HG02571 (cell line): ENCODE data around the gene SMYD4.
"Not testable (repeated sequence)": the region's sequence is repeated elsewhere in the genome, so short reads cannot be mapped to it uniquely, and the experiment has no call there.

Experiments
- ATAC-seq: cut with Tn5 transposase; IDR thresholded peaks from one replicate; pipeline ENCODE4 v1.9.1; 2021; ENCODE audit warnings: mild to moderate bottlenecking, moderate library complexity; ENCODE audit not compliant: unreplicated experiment

The SMYD4 gene

DNA sequence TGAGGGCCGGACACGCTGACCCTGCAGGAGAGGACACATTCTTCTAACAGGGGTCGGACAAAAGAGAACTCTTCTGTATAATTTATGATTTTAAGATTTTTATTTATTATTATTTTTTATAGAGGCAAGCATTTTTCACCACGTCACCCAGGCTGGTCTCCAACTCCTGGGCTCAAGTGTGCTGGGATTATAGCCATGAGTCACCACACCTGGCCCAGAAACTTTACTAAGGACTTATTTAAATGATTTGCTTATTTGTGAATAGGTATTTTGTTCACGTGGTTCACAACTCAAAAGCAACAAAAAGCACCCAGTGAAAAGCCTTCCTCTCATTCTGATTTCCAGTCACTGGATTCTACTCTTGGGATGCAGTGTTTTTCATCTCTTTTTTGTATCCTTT, 70.2 kb downstream of the SMYD4 start:
- ATAC-seq = no peak

DNA sequence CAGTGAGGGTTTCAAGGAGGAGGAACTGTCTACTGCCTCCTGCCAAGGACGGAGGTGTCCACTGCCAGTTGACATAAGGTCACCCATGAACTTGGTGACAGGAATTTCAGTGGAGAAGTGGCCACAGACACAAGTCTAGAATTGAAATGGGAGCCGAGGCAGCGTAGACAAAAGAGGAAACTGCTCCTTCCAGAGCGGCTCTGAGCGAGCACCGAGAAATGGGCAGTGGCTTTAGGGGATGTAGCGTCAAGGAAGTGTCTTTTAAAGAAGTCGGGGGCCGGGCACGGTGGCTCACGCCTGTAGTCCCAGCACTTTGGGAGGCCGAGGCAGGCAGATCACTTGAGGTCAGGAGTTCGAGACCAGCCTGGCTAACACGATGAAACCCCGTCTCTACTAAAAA, 70.9 kb downstream of the SMYD4 start:
- no peak for ATAC-seq

DNA sequence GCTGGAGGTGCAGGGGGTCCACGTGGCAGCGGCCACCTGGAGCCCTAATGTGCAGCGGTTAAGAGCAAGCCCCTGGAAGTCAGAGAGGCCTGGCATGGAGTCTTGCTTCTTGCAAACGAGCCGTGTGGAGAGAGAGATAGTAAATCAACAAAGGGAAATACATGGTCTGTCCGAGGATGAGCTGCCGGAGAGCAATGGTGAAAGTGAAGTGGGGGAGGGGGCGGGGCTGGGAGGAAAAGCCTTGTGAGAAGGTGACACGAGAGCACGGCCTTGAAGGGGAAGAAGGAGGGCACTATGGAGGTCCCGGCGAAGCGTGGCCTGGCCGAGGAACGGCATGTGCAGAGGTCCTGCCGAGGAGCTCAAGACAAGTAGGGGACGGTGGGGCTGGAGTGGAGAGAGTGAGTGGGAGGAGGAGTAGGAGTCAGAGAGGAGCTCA, 73.9 kb downstream of the SMYD4 start:
- no peak for ATAC-seq

DNA sequence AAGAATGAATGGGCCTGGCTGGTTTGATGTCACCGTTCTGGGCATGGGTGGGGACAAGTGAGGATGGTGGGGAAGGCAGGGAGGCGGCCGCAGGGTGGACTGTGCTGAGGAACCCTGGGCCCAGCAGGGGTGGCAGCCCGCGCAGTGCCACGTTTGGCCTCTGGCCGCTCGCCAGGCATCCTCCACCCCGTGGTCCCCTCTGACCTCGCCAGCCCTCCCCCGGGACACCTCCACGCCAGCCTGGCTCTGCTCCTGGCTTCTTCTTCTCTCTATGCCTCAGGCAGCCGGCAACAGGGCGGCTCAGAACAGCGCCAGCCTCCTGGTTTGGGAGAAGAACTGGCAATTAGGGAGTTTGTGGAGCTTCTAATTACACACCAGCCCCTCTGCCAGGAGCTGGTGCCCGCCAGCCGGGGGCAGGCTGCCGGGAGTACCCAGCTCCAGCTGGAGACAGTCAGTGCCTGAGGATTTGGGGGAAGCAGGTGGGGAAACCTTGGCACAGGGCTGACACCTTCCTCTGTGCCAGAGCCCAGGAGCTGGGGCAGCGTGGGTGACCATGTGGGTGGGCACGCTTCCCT, 74.4 kb downstream of the SMYD4 start:
- ATAC-seq = no peak

DNA sequence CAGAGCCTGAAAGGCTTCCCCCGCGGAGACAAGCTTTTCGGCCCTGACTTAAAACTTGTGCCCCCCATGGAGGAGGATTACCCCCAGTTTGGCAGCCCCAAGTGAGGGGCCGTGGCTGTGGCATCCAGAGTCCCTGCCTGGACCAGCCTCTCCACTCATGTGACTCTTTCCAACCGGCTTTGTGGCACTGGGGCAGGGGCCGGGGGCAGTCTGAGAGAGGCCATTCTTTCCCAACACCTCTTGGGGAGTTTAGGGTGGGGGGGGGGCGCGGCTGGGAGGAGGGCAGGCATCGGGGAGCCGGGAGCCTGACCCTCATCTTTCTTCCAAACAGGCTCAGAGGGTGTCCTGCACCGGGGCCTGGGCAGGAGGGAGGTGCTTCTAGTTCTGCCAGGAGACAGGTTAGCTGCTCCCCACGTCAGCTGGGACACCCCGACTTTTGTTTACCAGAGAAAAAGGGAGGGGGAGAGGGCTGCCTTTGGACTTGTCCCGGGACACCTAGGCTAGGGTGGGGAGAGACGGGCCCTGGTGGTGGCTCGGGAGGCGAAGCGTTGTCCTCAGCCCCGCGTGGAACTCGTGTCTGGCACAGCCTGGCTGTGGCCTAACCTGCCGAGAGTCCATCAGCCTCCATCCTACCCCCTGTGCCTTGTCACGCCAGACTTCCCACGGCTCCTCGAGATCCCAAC, 75.1 kb downstream of the SMYD4 start:
- ATAC-seq = no peak

DNA sequence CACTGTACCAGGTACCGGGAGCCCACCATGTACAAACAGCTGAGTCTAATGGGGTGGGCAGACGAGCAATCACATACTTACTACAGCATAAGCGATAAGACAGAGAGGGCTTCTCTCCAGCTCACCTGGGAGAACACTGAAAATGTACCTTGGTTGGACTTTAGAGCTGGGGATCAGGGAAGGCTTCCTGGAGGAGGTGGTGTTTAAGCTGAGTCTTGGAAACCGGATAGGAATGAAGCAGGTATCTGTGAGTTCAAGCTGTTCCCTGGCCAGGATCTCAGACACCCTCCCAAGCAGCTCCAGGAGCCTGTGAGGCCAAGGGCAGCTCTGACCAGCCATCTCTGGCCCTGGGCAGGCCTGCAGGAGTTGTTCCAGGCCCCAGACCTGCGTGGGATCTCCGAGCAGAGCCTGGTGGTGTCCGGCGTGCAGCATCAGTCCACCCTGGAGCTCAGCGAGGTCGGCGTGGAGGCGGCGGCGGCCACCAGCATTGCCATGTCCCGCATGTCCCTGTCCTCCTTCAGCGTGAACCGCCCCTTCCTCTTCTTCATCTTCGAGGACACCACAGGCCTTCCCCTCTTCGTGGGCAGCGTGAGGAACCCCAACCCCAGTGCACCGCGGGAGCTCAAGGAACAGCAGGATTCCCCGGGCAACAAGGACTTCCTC, 75.8 kb downstream of the SMYD4 start:
- no peak for ATAC-seq

DNA sequence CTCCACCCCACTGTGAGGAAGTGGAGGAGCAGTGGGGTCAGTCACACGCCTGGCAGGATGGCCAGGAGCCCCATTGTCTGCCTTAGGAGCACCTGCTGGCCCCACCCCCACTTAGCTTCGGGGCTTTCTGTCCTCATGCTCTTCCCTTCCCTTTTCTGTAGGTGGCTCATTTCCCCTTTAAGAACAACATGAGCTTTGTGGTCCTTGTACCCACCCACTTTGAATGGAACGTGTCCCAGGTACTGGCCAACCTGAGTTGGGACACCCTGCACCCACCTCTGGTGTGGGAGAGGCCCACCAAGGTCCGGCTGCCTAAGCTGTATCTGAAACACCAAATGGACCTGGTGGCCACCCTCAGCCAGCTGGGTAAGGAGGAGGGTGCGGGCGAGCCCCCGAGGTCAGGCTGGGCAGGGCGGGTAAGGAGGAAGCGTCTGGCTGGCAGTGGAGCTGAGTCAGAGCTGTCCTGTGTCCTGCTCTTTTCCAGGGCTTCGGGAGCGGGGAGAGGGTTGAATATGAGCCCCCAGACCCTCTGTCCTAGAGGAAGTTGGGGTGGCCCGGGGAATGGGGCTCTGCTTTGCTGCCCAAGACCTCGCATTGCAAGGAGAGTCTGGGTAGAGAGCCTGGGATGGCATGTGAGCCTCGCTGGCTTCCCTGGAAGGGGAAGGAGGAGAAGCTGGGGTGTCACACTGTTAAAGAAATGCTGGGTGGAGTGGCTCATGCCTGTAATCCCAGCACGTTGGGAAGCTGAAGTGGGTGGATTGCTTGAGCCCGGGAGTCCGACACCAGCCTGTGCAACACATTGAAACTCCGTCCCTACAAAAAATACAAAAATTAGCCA, 77.1 kb downstream of the SMYD4 start:
- no peak for ATAC-seq

DNA sequence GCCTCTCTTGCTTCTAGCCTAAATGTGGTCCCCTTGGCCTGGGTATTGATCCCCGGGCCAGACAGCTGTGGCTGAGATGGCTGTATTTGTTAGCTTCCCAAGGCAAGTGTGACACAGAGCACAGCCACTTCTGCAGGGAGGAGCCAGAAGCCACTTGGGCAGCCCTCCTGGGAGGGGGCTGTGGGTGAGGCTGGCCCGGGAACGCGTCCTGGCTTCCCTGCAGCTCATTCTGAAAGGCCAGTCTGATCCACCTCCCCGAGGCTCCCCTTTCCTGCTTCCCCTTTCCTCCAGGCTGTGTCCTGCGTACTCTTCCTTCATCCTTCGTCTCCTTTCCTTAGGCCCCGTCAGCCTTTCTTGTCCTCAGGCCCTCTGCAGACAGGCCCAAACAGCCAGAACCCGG, 79.1 kb downstream of the SMYD4 start:
- no peak for ATAC-seq

DNA sequence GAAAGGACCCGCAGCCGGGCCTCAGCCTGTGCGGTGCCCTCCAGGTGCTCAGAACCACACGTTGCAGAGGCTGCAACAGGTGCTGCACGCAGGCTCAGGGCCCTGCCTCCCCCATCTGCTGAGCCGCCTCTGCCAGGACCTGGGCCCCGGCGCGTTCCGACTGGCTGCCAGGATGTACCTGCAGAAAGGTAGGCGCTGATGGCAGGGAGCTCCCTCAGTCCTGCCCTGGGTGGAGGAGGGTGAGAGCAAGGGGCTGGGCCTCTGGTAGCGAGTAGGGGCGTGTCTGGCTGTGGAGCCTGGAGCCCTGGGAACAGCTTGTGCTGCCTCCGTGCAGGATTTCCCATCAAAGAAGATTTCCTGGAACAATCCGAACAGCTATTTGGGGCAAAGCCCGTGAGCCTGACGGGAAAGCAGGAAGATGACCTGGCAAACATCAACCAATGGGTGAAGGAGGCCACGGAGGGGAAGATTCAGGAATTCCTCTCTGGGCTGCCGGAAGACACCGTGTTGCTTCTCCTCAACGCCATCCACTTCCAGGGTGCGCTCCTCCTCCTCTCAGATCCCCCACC, 82.6 kb downstream of the SMYD4 start:
- ATAC-seq = no peak

DNA sequence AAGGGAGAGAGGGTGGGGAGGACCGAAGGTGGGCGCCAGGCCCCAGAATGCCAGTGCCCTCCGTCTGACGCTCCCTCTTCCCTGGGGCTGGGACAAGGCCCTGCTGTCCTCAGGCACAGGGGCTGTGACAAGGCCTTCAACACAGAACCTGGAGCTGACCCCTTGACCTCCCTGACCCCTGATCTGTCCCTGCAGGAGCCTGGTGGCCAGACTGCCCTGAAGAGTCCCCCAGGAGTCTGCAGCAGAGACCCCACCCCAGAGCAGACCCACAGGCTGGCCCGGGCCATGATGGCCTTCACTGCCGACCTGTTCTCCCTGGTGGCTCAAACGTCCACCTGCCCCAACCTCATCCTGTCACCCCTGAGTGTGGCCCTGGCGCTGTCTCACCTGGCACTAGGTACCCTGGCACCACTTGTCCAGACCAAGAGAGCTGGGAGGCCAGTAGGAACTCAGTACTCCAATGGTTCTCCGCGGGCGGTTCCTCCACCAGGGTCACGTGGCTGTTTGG, 84.1 kb downstream of the SMYD4 start:
- ATAC-seq = no peak

DNA sequence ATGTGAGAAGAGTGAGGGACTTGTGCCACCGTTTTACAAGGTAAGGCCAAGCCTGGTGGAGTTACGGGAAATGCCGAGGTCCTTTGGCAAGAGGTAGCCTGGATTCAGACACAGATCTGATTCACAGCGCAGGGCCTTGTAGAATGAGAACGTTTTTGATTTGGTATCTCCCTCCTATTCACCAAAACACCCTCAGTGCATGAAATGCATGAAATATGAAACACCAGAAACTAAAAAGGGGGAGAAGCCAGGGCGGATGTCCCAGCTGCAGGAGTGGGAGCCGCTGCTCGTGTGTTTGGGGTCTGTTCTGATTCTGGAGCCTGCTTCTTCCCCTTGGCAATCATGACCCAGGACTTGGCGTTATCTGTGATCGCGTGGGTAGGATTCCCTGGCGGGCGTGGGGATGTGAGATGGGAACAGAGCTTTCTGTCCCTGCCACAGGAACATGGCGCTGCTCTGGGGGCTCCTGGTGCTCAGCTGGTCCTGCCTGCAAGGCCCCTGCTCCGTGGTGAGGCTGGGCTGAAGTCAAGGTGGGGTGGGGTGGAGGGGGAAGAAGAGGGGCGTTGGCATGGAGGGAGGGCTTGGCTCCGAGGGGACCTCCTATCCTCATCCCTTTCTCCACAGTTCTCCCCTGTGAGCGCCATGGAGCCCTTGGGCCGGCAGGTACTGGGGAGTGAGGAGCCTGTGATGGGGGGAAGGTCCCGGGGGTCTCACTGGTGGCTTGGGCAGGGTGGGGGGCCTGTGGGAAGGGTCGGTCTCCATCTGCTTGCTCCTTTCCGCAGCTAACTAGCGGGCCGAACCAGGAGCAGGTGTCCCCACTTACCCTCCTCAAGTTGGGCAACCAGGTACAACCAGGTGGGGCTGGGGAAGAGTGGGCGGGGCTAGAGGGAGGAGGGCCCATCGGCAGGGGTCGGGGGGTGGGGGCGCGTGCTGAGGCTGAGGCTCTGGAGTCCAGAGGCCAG, 84.9 kb downstream of the SMYD4 start:
- no peak for ATAC-seq

DNA sequence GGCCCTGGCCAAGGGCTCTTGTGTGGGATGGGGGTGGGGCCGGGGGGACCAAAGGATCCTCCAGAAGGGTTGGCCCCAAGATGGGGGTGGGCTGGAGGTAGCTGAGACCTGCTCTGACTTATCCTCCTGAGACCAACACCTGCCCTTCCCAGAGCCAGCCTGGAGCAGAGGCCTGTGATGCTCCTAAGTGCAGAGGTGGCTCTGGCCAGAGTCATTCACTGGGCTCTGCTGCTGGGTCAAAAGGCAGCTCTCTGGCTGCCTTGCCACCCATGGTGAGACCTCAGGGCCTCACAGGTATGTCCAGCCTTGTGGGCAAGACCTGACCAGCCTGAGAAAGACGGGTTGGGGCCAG, 86.6 kb downstream of the SMYD4 start:
- no peak for ATAC-seq

DNA sequence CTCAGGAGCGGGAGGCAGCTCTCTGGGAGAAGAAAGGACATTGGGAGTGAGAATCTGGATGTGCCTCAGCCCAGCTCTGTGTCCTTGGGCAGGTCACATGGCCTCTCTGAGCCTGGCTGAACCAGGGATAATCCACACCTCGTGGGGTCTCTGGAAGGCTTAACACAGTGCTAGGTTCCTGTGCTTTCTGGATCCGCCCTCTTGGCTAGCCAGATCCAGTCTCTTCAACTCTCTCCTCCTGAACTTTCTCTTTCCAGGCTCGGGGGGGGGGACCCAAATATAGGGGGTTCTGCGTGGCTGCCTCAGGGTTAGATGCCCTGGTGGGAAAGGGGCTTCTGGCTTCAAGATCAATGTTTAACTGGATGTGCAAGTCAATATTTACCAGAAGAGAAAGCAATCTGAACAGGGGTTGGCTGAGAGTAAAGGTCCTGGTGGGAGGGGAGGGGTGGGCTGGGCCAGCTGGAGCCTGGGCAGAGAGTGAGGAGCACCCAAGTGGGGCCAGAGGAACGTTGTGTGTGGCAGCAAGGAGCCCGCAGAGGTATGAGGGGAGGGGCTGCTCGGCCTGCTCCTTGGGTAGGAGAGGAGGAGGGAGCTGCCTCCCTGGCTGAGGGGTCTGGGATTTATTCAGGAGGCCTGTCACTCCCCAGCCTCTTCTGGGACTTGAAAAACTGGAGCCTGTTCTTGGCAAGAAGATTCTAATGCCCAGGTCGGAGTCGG, 87.2 kb downstream of the SMYD4 start, which contains the start of gene SERPINF2:
Gene SERPINF2 (plus strand): TSS at position 501 of the 717 bp plus-strand sequence. CDS start 2,125 bp downstream, outside the sequence.
- ATAC-seq = no peak

DNA sequence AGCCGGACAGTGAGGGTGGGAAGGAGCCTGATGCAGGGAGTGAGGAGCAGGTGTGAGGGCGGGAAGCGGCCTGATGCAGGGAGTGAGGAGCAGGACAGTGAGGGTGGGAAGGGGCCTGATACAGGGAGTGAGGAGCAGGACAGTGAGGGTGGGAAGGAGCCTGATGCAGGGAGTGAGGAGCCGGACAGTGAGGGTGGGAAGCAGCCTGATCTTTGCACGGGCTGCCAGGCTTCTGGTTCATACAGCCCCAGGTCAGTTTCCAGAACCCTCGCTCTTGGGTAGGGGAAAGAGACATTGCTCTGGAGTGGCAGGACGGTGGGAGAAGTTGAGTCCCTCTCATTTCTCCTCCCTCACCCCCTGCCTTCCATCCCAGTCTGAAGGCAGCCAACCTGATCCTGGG, 87.8 kb downstream of the SMYD4 start:
- ATAC-seq = not testable (repeated sequence)

DNA sequence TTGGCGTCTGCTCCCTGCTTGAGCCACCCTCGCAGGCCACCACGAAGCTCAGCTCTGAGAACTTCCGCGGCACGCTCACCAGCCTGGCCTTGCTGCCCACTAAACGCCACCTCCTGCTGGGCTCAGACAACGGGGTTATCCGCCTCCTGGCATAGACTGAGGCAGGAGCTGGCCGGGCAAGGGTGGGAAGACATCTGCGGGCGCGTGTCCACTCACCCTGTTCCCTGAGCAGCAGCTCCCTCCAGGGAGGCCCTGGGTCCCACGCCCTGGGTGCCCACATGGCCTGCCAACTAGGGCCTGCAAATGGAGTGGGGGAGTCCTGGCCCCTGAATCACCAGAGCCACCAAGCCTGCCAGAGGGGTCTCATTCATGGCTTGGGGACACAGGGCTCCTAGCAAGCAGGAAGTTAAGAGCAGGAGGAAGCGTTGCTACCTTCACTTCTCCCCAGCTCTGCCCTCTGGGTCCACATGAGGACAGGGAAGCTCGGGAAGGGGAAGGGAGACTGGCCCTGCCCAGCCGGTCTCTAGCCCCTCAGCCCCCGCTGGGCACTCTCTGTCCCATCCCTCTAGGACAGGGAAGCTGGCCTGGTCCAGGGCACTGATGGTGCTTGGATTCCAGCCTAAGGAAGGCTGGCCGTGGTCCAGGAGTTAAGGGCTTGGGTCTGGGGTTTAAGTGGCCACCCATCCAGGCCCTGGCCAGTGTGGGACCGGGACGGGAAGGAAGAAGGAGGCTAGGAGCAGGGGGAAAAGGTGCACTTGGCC, 92.0 kb downstream of the SMYD4 start:
- no peak for ATAC-seq

DNA sequence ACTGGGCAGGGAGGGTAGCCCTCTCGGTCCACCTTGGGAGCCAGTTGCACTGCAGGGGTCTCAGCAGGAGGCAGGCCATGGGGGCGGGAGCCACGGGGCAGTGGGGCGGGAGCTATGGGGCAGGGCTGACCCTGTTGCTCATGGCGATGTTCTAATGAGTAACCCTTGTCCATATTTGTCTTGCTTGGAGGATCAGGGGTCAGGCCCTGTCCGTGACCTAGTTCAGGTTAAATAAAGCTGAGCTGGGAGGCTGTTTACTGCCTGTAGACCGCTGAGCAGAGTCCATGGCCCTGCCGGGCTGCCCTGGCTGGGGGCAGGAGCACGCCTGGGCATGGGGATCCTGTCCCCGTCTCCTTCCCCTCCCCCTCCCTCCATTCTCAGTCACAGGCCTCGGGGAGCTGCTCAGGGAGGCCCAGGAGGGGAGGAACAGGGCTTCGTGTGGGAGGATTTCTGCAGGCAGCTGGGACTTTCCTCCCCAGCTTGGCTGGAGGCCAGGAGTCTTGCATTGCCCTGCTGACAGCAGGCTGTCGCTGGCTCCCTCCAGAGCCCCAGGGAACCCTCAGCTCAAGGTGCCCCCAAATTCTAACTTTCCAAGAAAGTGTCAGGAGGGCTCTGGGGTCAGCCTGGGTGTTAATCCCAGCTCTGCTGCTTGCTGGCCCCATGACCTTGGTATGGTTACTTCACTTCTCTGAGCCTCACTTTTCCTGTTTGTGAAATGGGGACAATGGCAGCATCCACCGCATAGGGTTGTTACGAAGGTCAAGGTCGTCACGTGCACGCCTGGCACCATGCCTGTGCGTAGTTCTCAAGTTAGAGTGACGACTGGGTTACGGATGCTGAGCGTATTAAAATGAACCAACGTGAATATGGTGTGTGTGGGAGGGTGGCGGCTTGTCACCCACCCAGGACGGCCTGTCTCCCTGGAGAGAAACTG, 93.1 kb downstream of the SMYD4 start:
- ATAC-seq = no peak

DNA sequence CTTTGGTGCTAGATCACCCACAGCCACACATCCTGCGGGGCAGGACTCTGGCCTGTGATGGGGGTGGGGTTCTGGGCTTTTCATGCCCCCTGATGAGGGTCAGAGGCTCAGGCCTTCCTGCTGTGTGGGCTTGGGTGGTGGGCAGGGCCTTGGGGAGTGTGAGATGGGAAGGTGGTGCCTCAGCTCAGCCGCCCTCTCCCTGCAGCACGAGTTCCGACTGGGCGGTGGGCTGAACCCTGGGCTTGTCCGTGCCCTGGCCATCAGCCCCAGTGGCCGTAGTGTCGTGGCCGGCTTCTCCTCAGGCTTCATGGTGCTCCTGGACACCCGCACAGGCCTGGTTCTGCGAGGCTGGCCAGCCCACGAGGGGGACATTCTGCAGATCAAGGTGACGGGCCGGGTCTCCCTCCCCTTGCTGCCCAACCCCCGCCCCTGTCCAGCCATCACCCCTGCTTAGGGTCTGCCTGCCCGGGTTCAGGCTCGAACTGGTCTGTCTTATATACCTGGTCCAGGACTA, 93.8 kb downstream of the SMYD4 start:
- no peak for ATAC-seq
